Measurements from ENCODE around the gene COLEC11.
"Not testable (repeated sequence)": the region's sequence is repeated elsewhere in the genome, so short reads cannot be mapped to it uniquely, and the experiment has no call there.

The COLEC11 gene

GRCh38 chr2:3563521-3563976 is 31.4 kb upstream of the COLEC11 start:
- Histone ChIP-seq H3K36me3 (ENCODE audit: insufficient read depth, low read length) (peaks cover 4% of the 10 kb centered on the region; the same call in 1 of the 2 replicates), H3K4me2 (ENCODE audit: insufficient read depth, low read length) (no peak overlapping the region), H3K9me3 (ENCODE audit: insufficient read depth, low read length, severe bottlenecking) (no peaks in the 10 kb centered on the region), H2AFZ (ENCODE audit: low read depth, low read length) (no peak overlapping the region), H3K27ac (ENCODE audit: low read length) (no peak overlapping the region), H4K20me1 (ENCODE audit: insufficient read depth, low read length) (no peaks in the 10 kb centered on the region), H3K4me3 (ENCODE audit: low read depth in 1 of 2, low read length in 2 of 2) (no peak overlapping the region), H3K27me3 (ENCODE audit: insufficient read depth, low read length, poor library complexity) (no peaks in the 10 kb centered on the region), H3K4me1 (ENCODE audit: insufficient read depth, low read length) (peaks cover 13% of the 10 kb centered on the region), H3K79me2 (ENCODE audit: insufficient read depth, low read length) (peaks cover 10% of the 10 kb centered on the region), H3K9ac (ENCODE audit: low read depth, low read length) (no peak overlapping the region)
- ATAC-seq (ENCODE audit: insufficient read depth, low read depth) (no peak), DNase-seq (no peak)
- TF ChIP-seq EZH2 (IDR thresholded peaks at IDR 0.05; ENCODE audit: borderline replicate concordance, low read depth, low read length, severe bottlenecking): no peak
- no peak for TF ChIP-seq CTCF (IDR thresholded peaks at IDR 0.05; ENCODE audit: borderline replicate concordance, extremely low read depth, low read length, poor library complexity, severe bottlenecking)

- H3K4me2 ChIP-seq (ENCODE audit: insufficient read depth, low read length): no peak overlapping the region
- H3K27me3 ChIP-seq (ENCODE audit: insufficient read depth, low read length, poor library complexity): no peaks in the 10 kb centered on the region
- H3K27ac ChIP-seq (ENCODE audit: low read length): no peak overlapping the region
- H2AFZ ChIP-seq (ENCODE audit: low read depth, low read length): no peak overlapping the region
- no peak overlapping the region for H3K4me3 ChIP-seq (ENCODE audit: low read depth in 1 of 2, low read length in 2 of 2)
- H3K9ac ChIP-seq (ENCODE audit: low read depth, low read length): no peak overlapping the region
- no peaks in the 10 kb centered on the region for H3K9me3 ChIP-seq (ENCODE audit: insufficient read depth, low read length, severe bottlenecking)
- TF ChIP-seq EZH2 (IDR thresholded peaks at IDR 0.05; ENCODE audit: borderline replicate concordance, low read depth, low read length, severe bottlenecking): no peak
- H3K36me3 ChIP-seq (ENCODE audit: insufficient read depth, low read length): peaks cover 4% of the 10 kb centered on the region; the same call in 1 of the 2 replicates
- DNase-seq (no peak), ATAC-seq (ENCODE audit: insufficient read depth, low read depth) (no peak)
- no peaks in the 10 kb centered on the region for H4K20me1 ChIP-seq (ENCODE audit: insufficient read depth, low read length)
- H3K4me1 ChIP-seq (ENCODE audit: insufficient read depth, low read length): no peaks in the 10 kb centered on the region; the same call in 1 of the 2 replicates
- no peaks in the 10 kb centered on the region for H3K79me2 ChIP-seq (ENCODE audit: insufficient read depth, low read length)
These were observed 29.8 kb upstream of the COLEC11 start for GRCh38 chr2:3565117-3565516.

- no peak overlapping the region for H3K4me2 ChIP-seq (ENCODE audit: insufficient read depth, low read length)
- H3K4me1 ChIP-seq (ENCODE audit: insufficient read depth, low read length): no peaks in the 10 kb centered on the region
- H4K20me1 ChIP-seq (ENCODE audit: insufficient read depth, low read length): no peaks in the 10 kb centered on the region
- H3K79me2 ChIP-seq (ENCODE audit: insufficient read depth, low read length): no peaks in the 10 kb centered on the region
- H3K36me3 ChIP-seq (ENCODE audit: insufficient read depth, low read length): no peaks in the 10 kb centered on the region
- no peaks in the 10 kb centered on the region for H3K27me3 ChIP-seq (ENCODE audit: insufficient read depth, low read length, poor library complexity)
- no peak overlapping the region for H3K9ac ChIP-seq (ENCODE audit: low read depth, low read length)
- no peak overlapping the region for H3K27ac ChIP-seq (ENCODE audit: low read length)
- ATAC-seq (ENCODE audit: insufficient read depth, low read depth) (no peak), DNase-seq (no peak)
- TF ChIP-seq CTCF (IDR thresholded peaks at IDR 0.05; ENCODE audit: borderline replicate concordance, extremely low read depth, low read length, poor library complexity, severe bottlenecking) (no peak), EZH2 (IDR thresholded peaks at IDR 0.05; ENCODE audit: borderline replicate concordance, low read depth, low read length, severe bottlenecking) (no peak)
- no peak overlapping the region for H3K4me3 ChIP-seq (ENCODE audit: low read depth in 1 of 2, low read length in 2 of 2)
- H3K9me3 ChIP-seq (ENCODE audit: insufficient read depth, low read length, severe bottlenecking): no peaks in the 10 kb centered on the region
- H2AFZ ChIP-seq (ENCODE audit: low read depth, low read length): no peak overlapping the region
These were observed 28.1 kb upstream of the COLEC11 start for GRCh38 chr2:3566806-3567205.

- H2AFZ ChIP-seq (ENCODE audit: low read depth, low read length); H3K27me3 ChIP-seq (ENCODE audit: insufficient read depth, low read length, poor library complexity); H3K36me3 ChIP-seq (ENCODE audit: insufficient read depth, low read length); H3K9me3 ChIP-seq (ENCODE audit: insufficient read depth, low read length, severe bottlenecking); H3K4me2 ChIP-seq (ENCODE audit: insufficient read depth, low read length); H3K4me3 ChIP-seq (ENCODE audit: low read depth in 1 of 2, low read length in 2 of 2); H3K9ac ChIP-seq (ENCODE audit: low read depth, low read length); H3K27ac ChIP-seq (ENCODE audit: low read length); DNase-seq; ATAC-seq (ENCODE audit: insufficient read depth, low read depth); H3K79me2 ChIP-seq (ENCODE audit: insufficient read depth, low read length); H4K20me1 ChIP-seq (ENCODE audit: insufficient read depth, low read length): not testable (repeated sequence)
- H3K4me1 ChIP-seq (ENCODE audit: insufficient read depth, low read length): peaks cover 21% of the 10 kb centered on the region
These were observed 25.3 kb upstream of the COLEC11 start for GRCh38 chr2:3569656-3570055.

Data from DND-41 (cell line).